Measurements from ENCODE around the gene TOPAZ1.
A peak's percentile ranks its signal among the peaks of the same experiment; 100 is the strongest.
"Not testable (repeated sequence)": the region's sequence is repeated elsewhere in the genome, so short reads cannot be mapped to it uniquely, and the experiment has no call there.

Gene TOPAZ1

GRCh38 chr3:44338010-44338827 is 96.5 kb downstream of the TOPAZ1 start, which contains the start of gene TCAIM:
TCAIM (plus strand) TSS chr3:44338766; CDS start chr3:44354783, 16,017 bp downstream.
- peak; percentile 94 for DNase-seq (ENCODE audit: extremely low read depth, low read depth)
- TF ChIP-seq CTCF (IDR thresholded peaks at IDR 0.05; ENCODE audit: low read depth, low read length): no peak

GRCh38 chr3:44338828-44339127 is 97.1 kb downstream of the TOPAZ1 start:
- no peak for TF ChIP-seq CTCF (IDR thresholded peaks at IDR 0.05; ENCODE audit: low read depth, low read length)

GRCh38 chr3:44339181-44340057 is 97.7 kb downstream of the TOPAZ1 start:
- no peak for TF ChIP-seq CTCF (IDR thresholded peaks at IDR 0.05; ENCODE audit: low read depth, low read length)

More at GRCh38 chr3:44338828-44339127, 97.1 kb downstream of the TOPAZ1 start:
- no peak for DNase-seq (ENCODE audit: extremely low read depth, low read depth)

GRCh38 chr3:44340058-44340395 is 98.3 kb downstream of the TOPAZ1 start:
- no peak for TF ChIP-seq CTCF (IDR thresholded peaks at IDR 0.05; ENCODE audit: low read depth, low read length)
- DNase-seq (ENCODE audit: extremely low read depth, low read depth): no peak

More at GRCh38 chr3:44339181-44340057, 97.7 kb downstream of the TOPAZ1 start:
- DNase-seq (ENCODE audit: extremely low read depth, low read depth): no peak

- DNase-seq (ENCODE audit: extremely low read depth, low read depth): peak; percentile 45
Measured at GRCh38 chr3:44342176-44342790, 100.6 kb downstream of the TOPAZ1 start.

GRCh38 chr3:44343421-44343820 is 101.7 kb downstream of the TOPAZ1 start:
- no peak for TF ChIP-seq CTCF (IDR thresholded peaks at IDR 0.05; ENCODE audit: low read depth, low read length)
- no peak for DNase-seq (ENCODE audit: extremely low read depth, low read depth)

More at GRCh38 chr3:44342176-44342790, 100.6 kb downstream of the TOPAZ1 start:
- TF ChIP-seq CTCF (IDR thresholded peaks at IDR 0.05; ENCODE audit: low read depth, low read length): no peak

- not testable (repeated sequence) for DNase-seq (ENCODE audit: extremely low read depth, low read depth)
Measured at GRCh38 chr3:44346590-44346989, 104.9 kb downstream of the TOPAZ1 start.

Measured in AG09319 (cell line).